GM21423 (cell line): ENCODE measurements around the gene KLHL5.
"Not testable (repeated sequence)": the region's sequence is repeated elsewhere in the genome, so short reads cannot be mapped to it uniquely, and the experiment has no call there.

Source experiments
- ATAC-seq: cut with Tn5 transposase; IDR thresholded peaks from one replicate; pipeline ENCODE4 v1.9.1; 2021; ENCODE audit warnings: mild to moderate bottlenecking, moderate library complexity; ENCODE audit not compliant: unreplicated experiment

KLHL5 gene

GRCh38 chr4:39085891-39086290 is 23.9 kb downstream of the KLHL5 start:
- ATAC-seq: no peak

DNA sequence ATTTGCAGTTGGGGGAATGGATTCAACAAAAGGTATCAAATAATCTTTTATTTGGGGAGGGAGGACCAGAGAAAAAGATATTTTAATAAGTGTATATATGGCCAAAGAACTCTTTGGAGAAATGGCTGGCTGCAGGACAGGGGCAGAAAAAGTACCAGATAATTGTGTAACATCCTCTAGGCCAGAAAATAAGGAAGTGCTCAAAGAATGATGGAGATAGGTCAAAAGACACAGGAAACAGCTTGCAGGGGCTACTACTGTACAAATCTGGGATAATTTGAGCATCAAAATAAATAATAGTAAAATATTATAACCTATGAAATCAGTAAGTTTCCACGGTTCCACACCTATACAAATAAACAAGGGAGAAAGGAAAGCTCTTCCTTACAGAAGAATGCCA is 34.8 kb downstream of the KLHL5 start:
- no peak for ATAC-seq

DNA sequence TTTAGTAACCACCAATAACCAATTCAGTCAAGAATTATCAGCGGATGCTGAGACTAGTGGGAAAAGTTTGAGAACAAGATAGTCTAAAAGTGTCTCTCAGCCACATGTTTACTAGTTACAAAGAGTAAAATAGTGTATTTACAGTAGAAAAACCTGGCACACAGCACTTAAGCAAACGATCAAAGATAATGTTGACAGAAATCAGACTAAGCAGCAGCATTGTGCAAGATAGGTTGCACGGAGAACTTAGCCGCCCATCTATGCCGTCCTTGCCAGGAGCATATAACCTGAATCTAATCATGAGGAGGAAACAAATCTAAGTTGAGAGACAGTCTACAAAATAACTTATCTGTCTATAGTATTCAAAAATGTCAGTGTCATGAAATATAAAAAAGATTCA is 35.3 kb downstream of the KLHL5 start:
- no peak for ATAC-seq

DNA sequence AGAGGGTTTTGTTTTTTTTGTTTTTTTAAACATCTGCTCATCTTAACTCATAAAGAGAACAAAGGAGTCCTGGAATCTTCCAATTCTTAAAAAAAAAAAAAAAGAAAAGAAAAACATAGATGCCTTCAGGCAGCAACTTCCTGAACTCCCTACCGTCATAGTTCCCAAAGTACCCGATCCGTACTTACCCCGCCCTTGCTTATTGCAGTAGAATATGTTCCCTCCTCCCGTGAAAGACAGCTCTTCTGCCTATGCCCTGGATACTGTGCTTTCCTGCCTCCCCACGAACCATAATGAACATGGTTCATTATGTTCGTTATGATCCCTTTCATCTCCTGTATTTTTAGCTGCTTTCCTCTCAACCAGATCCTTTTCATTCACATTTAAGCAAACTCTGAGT is 40.3 kb downstream of the KLHL5 start:
- no peak for ATAC-seq

DNA sequence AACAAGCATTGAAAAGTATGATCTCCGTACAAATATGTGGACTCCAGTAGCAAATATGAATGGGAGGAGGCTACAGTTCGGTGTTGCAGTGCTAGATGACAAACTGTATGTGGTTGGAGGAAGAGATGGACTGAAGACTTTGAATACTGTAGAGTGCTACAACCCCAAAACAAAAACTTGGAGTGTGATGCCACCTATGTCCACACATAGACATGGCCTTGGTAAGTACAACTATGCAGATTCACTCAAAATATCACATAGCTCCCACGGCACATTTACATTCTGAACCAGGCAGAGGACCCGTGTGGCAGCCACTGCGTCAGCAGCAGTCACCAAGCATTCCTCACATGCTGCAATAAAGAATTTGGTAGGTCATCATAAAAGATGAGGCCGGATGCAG is 41.3 kb downstream of the KLHL5 start:
- ATAC-seq: no peak

GRCh38 chr4:39104255-39104654 is 42.2 kb downstream of the KLHL5 start:
- ATAC-seq: no peak

GRCh38 chr4:39106011-39106410 is 44.0 kb downstream of the KLHL5 start:
- ATAC-seq: no peak

DNA sequence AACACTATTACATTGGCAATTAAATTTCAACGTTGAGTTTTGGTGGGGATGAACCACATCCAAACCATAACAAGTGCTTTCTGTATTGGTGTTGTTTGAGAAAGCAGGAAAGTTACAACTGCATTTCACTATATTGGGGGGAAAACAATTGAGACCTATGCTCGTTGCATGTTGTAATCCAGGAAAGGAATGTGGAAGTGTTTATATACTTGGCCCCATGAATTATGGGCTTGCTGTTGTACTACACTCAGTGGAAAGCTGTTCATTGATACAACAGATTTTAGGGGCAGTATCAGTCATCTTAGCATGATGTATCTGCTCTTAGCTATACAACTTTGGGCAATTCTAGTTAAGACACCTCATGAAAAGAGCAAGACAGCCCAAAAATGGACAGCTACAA is 52.4 kb downstream of the KLHL5 start:
- no peak for ATAC-seq

DNA sequence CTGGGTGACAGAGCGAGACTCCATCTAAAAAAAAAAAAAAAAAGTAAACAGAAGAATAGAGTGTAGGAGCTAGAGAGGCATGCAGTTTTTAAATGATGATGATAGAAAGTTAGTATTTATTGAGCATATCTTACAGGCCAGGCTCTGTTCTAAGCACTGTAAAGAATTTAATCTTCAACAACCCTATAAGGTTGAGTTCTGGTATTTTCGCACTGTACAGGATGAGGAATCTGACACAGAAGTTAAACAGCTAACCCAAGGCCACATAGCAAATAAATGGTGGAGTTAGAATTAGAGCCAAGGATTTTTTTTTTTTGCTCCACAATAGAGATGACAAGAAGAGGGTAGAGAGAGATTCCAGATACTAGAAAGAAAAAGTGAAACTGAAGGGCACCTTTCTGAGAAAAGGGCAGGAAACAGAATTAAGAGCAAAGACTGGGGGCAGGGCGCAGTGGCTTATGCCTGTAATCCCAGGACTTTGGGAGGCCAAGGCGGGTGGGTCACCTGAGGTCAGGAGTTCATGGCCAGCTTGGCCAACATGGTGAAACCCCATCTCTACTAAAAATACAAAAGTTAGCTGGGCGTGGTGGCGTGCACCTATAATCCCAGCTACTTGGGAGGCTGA is 56.1 kb downstream of the KLHL5 start:
- ATAC-seq: no peak

DNA sequence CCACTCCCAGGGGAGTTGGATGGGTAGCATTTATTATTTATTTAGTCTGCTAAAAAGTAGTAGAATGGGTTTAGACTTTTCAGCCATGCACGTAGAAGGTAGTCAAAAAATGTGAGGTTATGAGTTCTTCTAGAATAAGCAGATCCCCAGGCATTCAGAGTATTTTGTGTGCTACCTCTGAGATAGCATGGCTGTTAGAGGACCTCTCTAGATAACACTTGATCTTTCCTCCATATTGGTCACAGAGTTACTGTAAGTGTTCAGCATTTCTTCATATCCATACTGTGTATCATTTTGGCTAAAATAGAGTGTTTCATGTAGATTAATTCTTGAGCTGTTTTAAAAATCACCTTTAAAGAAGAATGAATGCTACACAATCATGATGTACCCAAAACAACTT is 58.4 kb downstream of the KLHL5 start:
- ATAC-seq: no peak

DNA sequence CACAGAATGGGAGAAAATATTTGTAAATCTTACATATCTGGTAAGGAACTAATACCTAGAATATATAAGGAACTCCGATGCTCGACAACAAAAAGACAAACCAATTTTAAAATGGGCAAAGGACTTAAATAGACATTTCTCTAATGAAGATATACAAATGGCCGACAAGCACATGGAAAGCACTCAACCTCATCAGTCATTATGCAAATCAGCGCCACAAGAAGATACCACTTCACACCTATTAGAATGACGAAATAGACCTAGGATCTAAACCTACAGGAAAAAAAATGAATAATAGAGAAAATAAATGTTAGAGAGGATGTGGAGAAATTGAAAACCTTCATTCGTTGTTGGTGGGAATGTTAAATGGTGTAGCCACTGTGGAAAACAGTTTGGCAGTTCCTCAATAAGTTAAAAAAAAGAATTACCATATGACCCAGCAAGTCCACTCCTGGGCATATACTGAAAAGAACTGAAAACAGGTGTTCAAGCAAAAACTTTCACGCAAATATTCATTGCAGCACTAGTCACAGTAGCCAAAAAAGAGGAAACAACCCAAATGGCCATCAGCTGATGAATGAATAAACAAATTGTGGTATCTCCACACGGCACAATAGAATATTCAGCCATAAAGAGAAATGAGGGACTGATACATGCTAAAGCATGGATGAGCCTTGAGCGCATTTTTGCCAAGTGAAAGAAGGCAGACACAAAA is 63.0 kb downstream of the KLHL5 start:
- ATAC-seq: peak; percentile 79

GRCh38 chr4:39125600-39125985 is 63.6 kb downstream of the KLHL5 start:
- no peak for ATAC-seq

DNA sequence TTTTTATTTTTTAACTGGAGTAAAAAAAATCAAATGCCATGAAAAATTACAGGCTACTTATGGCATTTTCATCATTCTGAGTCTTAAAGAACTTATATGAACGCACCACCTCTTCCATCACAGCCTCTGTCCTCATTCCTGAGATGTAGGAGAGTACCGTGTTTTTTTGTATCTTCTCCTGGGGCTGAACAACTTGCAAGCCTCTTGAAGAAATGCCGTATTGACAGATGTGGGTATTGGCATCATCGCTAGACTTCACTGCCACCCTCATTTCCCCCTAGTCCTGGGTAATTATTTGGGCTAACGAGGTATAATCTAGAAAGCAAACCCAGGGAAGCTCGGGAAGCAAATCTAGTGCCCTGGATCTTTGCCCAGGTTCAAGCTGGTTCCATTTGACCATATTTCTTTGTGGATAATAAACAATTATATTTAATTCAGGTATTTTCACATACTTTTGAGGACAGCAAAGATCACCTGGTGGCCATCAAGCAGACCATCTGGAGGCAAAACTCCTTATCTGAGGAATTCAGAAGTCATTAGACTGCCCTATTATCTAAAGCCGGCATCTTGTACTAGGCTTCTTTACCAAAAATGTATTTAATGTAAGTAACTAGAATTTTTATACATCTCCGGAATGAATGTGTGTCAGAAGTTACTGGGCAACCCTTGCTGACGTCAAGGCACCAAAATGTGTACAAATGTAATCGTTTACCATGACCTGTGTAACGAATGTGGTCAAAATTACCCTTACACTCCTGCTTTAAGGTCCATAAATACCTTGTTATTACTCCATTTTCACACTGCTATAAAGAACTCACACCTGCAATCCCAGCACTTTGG is 64.4 kb downstream of the KLHL5 start:
- no peak for ATAC-seq

- no peak for ATAC-seq
These were observed 71.6 kb downstream of the KLHL5 start for GRCh38 chr4:39133623-39134022.

- ATAC-seq: no peak
These were observed 72.8 kb downstream of the KLHL5 start for GRCh38 chr4:39134683-39135306.

- ATAC-seq: not testable (repeated sequence)
These were observed 76.2 kb downstream of the KLHL5 start for GRCh38 chr4:39138227-39138626.

DNA sequence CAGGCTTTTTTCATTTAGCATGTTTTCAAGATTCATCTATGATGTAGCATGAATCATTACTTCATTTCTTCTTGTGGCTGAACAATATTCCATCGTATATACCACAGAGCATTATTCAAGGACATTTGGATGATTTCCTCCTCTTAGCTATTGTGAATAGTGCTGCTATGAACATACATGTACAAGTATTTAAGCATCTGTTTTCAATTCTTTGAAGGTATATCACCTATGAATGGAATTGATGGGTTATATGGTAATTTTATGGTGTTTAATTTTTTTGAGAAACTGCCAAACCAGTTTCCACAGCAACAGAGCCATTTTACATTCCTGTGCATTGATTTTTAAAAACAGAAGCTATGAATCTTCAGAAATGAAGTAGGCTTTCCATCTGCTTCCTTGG is 84.2 kb downstream of the KLHL5 start:
- no peak for ATAC-seq

DNA sequence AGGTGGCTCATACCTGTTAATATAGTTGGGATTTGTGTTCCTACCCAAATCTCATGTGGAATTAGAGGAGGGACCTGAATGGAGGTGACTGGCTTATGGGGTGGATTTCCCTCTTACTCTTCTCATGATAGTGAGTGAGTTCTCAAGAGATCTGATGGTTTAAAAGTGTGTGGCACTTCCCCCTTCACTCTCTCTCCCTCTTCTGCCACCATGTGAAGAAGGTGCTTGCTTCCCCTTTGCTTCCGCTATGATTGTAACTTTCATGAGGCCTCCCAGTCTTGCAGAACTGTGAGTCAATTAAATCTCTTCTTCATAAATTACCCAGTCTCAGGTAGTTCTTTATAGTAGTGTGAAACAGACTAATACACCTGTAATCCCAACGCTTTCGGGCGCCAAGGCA is 92.0 kb downstream of the KLHL5 start:
- ATAC-seq: no peak

- no peak for ATAC-seq
These were observed 95.5 kb downstream of the KLHL5 start for GRCh38 chr4:39157520-39157919.

DNA sequence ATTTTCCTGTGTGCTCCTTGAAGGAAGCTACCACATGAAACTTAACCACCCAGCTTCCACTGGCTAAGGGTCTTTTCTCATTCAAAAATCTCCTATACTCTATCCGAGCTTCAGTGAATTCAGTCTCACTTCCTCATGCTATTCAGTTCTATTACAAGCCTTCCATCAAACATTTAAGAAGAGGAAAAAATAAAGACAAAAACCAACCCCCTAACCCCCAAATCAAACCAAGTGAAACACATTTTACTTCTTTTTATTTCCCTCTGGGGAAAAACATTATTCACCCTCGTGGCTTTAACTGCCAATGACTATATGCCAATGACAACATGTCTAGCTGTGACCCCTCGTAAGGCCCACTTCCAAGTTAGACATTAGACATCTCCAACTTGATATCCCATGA is 104.1 kb downstream of the KLHL5 start:
- ATAC-seq: peak; percentile 57

- ATAC-seq: no peak
These were observed 104.6 kb downstream of the KLHL5 start for GRCh38 chr4:39166669-39167068.

GRCh38 chr4:39169426-39169825 is 107.4 kb downstream of the KLHL5 start:
- no peak for ATAC-seq
